Testis (tissue), 3 donors: ENCODE results near the gene CYP1A1. TPM values are rescaled to one million over a fixed set of nuclear protein-coding genes. Genes with fewer than 3 reads are reported as not detected.

ENCODE experiments used
- DNase-seq: peaks from one replicate; pipeline ENCODE4 v3.0.0-alpha.2; 2019
- H3K27ac ChIP-seq, 2 donors: fragments of 200-600 bp; sonication (generic); one replicate each; pipeline ENCODE4 v1.5.1; 2019
- H3K27me3 ChIP-seq: fragments of 200-600 bp; sonication (generic); one replicate; pipeline ENCODE4 v1.5.1; 2019
- H3K36me3 ChIP-seq: fragments of 200-600 bp; sonication (generic); one replicate; pipeline ENCODE4 v1.5.1; 2017; ENCODE audit warnings: low read depth; ENCODE audit errors: missing control alignments
- H3K4me1 ChIP-seq: fragments of 200-600 bp; sonication (generic); one replicate; pipeline ENCODE4 v1.5.1; 2019
- H3K4me3 ChIP-seq, 2 donors: fragments of 200-600 bp; sonication (generic); one replicate each; pipeline ENCODE4 v1.5.1; 2017 to 2019
- H3K9me3 ChIP-seq: fragments of 200-600 bp; sonication (generic); one replicate; pipeline ENCODE4 v1.5.1; 2017
- CTCF ChIP-seq, 3 experiments: fragments of 450-650 bp in 2 of 3; fragments of 200-600 bp in 1 of 3; sonication (generic) in 1 of 3; IDR thresholded peaks; one replicate each; pipeline ENCODE4 v1.5.1; 2016 to 2019; ENCODE audit warnings: antibody characterized with exemption in 3 of 3, mild to moderate bottlenecking in 2 of 3, moderate library complexity in 1 of 3
- POLR2A ChIP-seq: fragments of 450-650 bp; IDR thresholded peaks from one replicate; pipeline ENCODE4 v1.6.1; 2017; ENCODE audit warnings: antibody characterized with exemption, mild to moderate bottlenecking, moderate library complexity
- WGBS, 2 donors: methylation state at CpG; one replicate each; pipeline ENCODE4 v1.1.5; 2018; 5-methylcytosine and 5-hydroxymethylcytosine counted together
- intact Hi-C: fragments of 100-400 bp; cut with DNase I; formaldehyde crosslinking; loops from one replicate; pipeline ENCODE4 v1.15.1; 2023; ENCODE audit warnings: low total_unique reads
- polyA plus RNA-seq: library from polyadenylated mRNA; stranded (reverse); fragments of 350-450 nt; fragmentation: Illumina TruSeq; extraction: RNeasy Lipid Tissue Mini Kit (QIAGEN cat#74804); gene quantifications from one replicate; pipeline ENCODE4 v1.2.3, GENCODE V29; 2014; ENCODE audit warnings: low read depth, low replicate concordance; ENCODE audit not compliant: insufficient read depth
- total RNA-seq, 2 donors: library from RNA; depleted of rRNA; stranded (reverse); fragments of >200 nt; gene quantifications; one replicate each; pipeline ENCODE4 v1.2.3, GENCODE V29; 2016

The CYP1A1 gene
- total and polyA plus RNA-seq, 3 donors from 2014 or later = 0.19 to 5.6 (median 0.31) TPM

GRCh38 chr15:74752011-74752410, 26.7 kb upstream of the CYP1A1 start:
- intact Hi-C loops = no loop called here
- no peaks in the 10 kb centered on the region for H3K4me1 ChIP-seq
- no peak for TF ChIP-seq POLR2A
- TF ChIP-seq CTCF (IDR thresholded peaks at IDR 0.05) = no peak
- H3K4me3 ChIP-seq = no peak overlapping the region
- no peaks in the 10 kb centered on the region for H3K27me3 ChIP-seq
- WGBS, 2 donors = 68 to 78% methylated on average over 8 of the region's 8 CpGs
- no peaks in the 10 kb centered on the region for H3K9me3 ChIP-seq
- no peak overlapping the region for H3K27ac ChIP-seq
- no peak for DNase-seq
- H3K36me3 ChIP-seq = no peaks in the 10 kb centered on the region

GRCh38 chr15:74750751-74751150, 25.4 kb upstream of the CYP1A1 start:
- Histone ChIP-seq H3K27me3 (no peaks in the 10 kb centered on the region), H3K36me3 (no peaks in the 10 kb centered on the region), H3K4me1 (no peaks in the 10 kb centered on the region), H3K27ac (no peak overlapping the region), H3K4me3 (no peak overlapping the region), H3K9me3 (no peaks in the 10 kb centered on the region)
- intact Hi-C loops = no loop called here
- DNase-seq = no peak
- WGBS, 2 donors = 60 to 68% methylated on average over 1 to 2 of the region's 2 CpGs
- TF ChIP-seq POLR2A (no peak), CTCF (IDR thresholded peaks at IDR 0.05) (no peak)

- intact Hi-C loops = no loop called here
- H3K36me3 ChIP-seq = no peaks in the 10 kb centered on the region
- no peaks in the 10 kb centered on the region for H3K9me3 ChIP-seq
- 89% methylated on average over 20 of the region's 20 CpGs; no CpG with 5 or more reads in 1 of the 2 donors for WGBS, 2 donors
- DNase-seq = no peak
- TF ChIP-seq POLR2A (no peak), CTCF (IDR thresholded peaks at IDR 0.05) (no peak)
- no peak overlapping the region for H3K27ac ChIP-seq
- no peaks in the 10 kb centered on the region for H3K27me3 ChIP-seq
- no peak overlapping the region for H3K4me3 ChIP-seq
- no peaks in the 10 kb centered on the region for H3K4me1 ChIP-seq
Observed at GRCh38 chr15:74749832-74750231, 24.5 kb upstream of the CYP1A1 start.

GRCh38 chr15:74748322-74748946, 23.1 kb upstream of the CYP1A1 start, which contains the start of gene CYP1A2:
Gene CYP1A2 (plus strand): TSS chr15:74748845. CDS start chr15:74749739, 894 bp downstream.
- Histone ChIP-seq H3K27ac (no peak within 1 kb of the TSS), H3K4me3 (no peak within 1 kb of the TSS), H3K4me1 (no peaks in the 10 kb centered on the region), H3K36me3 (no peaks in the 10 kb centered on the region), H3K27me3 (no peaks in the 10 kb centered on the region), H3K9me3 (no peaks in the 10 kb centered on the region)
- no peak for TF ChIP-seq POLR2A
- TF ChIP-seq CTCF (IDR thresholded peaks at IDR 0.05) = no peak
- DNase-seq = no peak
- WGBS, 2 donors = 87 to 88% methylated on average over 3 of the region's 3 CpGs
- intact Hi-C loops = no loop called here

GRCh38 chr15:74746389-74746788, 21.1 kb upstream of the CYP1A1 start:
- no peak for DNase-seq
- Histone ChIP-seq H3K9me3 (no peaks in the 10 kb centered on the region), H3K4me3 (no peak overlapping the region), H3K27me3 (no peaks in the 10 kb centered on the region), H3K27ac (no peak overlapping the region), H3K4me1 (no peaks in the 10 kb centered on the region), H3K36me3 (no peaks in the 10 kb centered on the region)
- 63 to 67% methylated on average over 4 of the region's 4 CpGs for WGBS, 2 donors
- TF ChIP-seq CTCF (IDR thresholded peaks at IDR 0.05) = no peak
- no peak for TF ChIP-seq POLR2A
- intact Hi-C loops = no loop called here
